NK-92 (cell line): Measurements from ENCODE around the gene MCTP1.

Experiments used
- DNase-seq: peaks from one replicate; lab custom pipeline; 2025; ENCODE audit not compliant: unreplicated experiment; lab: John Stamatoyannopoulos, UW

MCTP1 gene

DNA sequence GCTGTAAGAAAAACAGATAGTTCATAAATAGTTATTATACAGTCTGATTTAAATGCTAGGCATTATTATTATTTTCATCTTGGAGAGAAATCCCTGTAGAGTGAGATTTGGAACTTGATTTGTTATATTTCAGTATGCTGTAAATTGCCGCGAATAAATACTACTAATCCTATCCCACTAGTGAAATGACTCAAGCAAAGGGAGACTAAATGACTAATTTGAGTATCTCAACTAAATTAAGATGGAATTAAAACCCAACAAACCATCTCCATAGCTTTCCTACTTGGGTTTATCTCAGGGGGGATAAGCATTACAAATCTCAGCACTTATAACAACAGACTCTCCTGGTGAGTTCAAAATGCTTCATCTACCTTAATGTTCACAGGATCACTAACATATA, 206.0 kb downstream of the MCTP1 start:
- DNase-seq = no peak

DNA sequence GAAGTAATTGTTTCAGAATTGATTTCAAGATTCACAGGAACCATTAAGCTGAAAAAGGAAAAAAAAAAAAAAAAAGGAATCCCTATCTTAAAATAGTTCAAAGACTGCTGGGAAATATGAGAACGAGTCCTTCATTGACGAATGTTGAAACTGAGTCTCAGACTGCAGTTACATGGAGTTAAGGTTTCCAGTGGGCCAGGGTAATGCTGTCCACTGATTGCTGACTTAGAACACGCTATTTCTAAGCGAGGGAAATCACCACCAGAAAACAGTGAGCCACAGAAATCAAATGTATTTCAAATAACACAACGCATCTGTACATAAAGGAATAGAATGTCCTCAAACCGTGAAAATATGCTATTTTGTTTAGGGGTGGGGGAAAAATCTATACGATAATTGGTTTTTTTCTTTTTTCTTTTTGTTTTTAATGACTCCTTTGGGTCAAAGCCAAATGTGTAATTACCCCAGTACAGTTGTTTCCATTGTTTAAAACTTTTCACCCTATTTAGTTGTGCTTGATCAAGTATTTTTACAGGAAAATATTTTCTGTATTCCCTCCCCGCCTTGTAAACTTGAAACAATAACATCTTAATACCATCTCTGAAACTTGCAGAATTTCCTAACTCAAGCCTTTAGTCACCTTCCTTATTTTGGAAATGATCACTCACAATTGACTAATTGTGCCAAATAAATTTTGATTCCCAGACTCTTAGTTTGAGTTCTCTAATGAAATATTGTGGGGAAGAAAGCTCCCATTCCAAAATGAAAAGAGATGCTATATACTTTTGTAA, 208.3 kb downstream of the MCTP1 start:
- DNase-seq = no peak

DNA sequence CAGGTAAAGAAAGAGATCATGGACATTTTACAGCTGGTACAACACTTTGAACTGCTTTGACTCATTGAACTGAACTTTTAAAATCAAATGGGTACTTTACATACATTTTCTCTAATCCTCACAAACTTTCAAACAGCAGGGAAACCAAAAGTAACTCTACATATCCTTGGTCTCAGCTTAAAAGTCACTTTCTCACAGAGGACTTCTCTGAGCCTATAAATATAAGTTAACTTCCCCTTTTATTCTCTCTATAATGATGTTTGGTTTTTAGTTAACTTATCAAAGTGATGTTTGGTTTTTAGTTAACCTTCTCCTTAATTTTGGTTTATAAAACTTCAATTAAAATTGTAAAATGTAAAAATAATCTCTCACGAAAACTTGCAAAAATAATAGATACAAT, 209.8 kb downstream of the MCTP1 start:
- no peak for DNase-seq

DNA sequence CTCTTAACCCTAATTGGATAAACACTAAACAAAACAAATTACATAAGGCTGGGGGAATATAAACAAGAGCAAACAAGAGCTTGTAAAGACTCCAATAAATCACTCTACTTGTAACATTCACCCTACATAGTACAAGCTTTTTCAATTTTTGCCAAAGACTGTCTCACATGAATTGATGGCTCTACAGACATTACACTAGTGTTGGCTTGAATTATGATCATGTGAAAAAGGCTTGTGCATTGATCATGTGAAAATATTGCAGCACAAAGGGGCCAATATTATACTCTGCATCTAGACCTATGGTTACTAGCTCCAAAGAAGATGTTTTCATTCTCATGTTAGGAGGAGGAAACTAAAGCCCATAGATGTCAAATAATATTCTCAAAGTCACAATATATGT, 212.6 kb downstream of the MCTP1 start:
- DNase-seq = no peak

DNA sequence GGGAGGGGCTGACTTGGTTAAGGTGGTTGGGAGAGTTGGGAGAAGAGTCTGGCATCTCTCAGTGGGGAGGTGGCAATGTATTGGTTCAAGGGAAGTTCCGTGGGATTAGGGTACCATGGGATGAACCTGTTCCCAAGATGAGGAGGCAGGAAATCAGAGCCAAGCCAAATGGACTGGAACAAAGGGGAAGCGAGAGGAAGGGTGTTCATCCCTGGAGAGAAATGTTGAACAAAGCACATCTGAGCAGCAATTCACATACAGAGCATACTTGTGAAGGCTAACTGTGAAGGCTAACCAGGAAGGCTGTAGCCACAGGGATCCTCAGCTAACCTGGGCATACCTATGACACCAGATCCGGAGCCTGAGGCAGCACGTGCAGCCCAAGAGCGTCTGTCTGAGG, 214.0 kb downstream of the MCTP1 start:
- no peak for DNase-seq

DNA sequence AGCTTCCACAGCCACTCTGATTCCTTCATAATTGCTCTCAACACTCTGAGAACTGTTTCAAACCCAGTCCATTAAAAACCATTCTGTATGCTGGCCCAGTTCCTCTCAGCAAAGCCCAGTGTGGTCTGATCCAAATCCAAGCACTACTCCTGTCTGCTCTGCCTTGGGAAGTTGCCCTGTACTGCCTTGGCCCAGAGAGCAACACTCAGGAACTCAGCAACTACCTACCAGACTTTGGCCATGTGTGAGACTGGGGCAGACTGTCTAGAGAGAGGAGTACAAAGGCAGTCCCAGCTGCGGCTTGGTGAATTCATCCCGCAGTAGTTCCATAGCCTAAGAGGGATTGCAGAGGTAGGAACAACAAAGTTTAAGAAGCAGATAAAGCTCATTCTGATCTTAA, 214.4 kb downstream of the MCTP1 start:
- DNase-seq = no peak

DNA sequence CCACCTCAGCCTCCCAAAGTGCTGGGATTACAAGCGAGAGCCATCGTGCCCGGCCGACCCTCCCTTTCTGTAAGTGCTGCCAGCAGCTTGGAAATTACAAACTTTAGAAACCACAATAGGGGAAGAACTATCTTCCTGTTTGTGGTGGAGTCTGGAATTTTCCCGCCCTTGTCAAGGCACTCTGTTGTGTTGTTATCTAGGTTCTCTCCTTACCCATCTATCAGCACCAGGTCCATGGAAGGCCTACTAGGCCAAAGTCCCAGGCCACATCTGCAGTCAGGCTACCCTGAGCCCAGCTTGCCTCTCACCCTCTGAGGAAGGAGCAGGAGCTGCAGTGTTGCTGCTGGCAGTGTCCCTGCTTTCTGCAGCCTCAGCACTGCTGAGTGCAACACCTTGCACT, 214.9 kb downstream of the MCTP1 start:
- no peak for DNase-seq

DNA sequence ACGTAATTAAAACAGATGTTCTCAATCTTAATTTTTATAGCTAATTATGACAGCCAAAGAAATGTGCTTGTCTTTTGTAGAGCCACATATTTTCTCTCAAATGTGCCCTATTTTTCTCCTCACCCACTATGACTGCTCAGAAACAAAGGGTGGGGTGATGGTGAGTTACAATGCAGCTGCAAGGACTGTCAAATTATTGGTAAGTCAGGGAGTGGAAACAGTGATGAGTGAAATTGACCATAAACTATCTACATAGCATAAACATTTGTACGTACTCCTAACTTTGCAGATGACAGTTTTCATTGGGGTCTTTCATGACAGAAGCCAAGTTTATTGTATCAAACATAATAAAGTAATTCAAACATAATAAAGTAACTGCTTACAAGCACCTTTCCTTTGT, 215.9 kb downstream of the MCTP1 start:
- DNase-seq = no peak

DNA sequence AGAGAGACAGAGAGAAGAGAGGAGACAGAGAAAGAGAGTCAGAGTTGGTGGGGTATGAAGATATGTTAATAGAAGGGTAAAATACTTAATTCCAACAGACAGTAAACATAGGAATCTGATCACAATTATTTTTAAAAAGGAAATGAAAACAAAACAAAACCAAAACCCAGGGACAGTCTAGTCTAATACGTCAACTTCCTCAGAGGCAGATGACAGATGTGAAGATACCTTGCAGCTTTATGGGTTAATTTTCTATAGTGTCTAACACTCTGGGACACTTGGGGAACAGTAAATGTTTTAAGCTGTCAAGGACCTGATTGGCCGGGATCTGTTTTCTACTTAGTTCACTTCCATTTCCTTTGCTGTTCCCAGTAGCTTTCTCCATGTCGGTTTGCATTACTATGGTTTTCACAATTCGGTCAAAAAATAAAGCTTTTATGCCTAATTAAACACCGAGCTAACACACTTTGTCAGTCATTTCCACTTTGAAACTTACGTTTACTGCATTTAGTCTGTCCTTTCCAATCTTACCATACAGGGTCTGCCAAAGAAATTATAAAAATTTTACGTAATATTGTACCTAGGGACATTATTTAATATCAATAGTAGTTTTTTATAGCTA, 216.5 kb downstream of the MCTP1 start:
- no peak for DNase-seq

DNA sequence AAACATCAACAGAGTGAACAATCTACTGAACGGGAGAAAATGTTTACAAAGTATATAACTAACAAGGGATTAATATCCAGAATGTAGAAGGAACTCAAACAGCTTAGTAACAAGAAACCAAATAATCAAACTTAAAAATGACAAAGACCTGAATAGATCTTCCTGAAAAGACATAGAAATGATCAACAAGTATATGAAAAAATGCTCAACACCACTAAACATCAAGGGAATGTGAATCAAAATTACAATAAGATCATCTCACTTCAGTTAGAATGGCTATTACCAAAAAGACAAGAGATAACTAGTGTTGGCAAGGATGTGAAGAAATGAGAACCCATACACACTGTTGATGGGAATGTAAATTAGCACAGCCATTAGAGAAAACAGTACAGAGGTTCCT, 218.8 kb downstream of the MCTP1 start:
- DNase-seq = no peak

DNA sequence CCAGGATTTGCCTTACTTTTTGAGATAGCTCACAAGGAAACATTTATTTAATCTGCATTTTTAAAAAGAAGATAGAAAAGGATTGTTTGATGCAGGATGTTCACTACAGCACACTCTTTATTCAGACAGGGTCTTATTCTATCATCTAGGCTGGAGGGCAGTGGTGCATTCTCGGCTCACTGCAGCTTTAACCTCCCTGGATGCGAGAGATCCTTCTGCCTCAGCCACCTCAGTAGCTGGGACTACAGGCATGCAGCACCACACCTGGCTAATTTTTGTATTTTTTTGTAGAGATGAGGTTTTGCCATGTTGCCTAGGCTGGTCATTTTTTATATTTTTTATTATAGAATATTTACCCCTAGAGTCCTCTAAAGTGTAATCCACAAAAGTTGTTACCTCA, 221.4 kb downstream of the MCTP1 start:
- DNase-seq = no peak

DNA sequence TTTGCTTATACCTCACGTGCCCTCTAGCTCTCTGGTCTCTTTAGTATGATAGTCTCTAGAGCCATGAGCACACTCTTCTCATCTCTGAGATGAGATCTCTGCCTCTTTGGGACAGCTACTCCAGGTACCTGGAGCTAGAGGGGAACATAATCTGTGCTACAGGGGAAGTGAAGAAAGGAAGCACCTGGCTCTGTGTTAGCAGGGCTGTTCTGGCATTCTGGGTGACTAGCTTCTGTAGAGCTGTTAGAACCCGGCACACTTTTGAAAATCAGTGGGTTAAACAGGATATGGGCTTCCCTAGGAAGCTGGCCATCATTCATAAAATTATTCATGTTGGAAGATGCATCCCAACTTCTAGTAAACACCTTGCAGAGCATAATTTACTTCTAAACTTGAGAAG, 224.8 kb downstream of the MCTP1 start:
- DNase-seq = no peak

DNA sequence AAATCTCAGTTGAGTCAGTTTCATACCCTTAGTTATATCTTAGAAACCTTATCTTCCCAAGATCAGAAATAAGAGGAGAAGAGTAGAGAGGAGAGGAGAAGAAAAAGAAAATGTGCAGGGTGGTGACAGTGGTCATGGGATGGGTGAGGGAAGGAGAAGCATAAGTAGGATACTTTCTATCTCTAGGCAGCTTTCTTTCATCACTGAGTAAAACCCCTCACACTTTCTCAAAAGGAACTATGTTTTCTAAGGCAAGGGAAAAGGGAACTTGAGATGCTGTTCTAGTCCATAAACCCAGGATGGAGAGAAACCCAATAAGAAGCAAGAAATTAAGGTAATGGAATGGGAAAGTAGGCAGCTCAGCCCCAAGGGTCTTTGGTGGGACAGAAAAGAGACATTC, 225.3 kb downstream of the MCTP1 start:
- no peak for DNase-seq

DNA sequence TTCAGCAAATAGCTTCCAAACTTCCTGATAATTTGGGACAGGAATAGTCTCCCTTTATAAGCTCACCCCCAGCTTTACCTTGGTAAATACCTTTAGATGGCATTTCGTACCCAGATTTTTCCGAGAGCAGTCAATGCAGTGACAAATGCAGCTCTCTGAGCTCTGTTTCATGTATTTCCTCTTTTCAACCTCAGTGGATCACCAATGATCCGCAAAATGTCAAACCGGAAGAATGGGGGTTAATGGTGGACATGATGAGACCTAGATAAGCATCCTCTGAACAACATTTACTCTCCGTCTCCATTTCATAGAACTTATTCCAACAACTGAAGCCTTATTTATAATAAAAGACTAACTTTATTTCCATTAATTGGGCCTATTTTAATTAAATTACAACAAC, 227.3 kb downstream of the MCTP1 start:
- no peak for DNase-seq

DNA sequence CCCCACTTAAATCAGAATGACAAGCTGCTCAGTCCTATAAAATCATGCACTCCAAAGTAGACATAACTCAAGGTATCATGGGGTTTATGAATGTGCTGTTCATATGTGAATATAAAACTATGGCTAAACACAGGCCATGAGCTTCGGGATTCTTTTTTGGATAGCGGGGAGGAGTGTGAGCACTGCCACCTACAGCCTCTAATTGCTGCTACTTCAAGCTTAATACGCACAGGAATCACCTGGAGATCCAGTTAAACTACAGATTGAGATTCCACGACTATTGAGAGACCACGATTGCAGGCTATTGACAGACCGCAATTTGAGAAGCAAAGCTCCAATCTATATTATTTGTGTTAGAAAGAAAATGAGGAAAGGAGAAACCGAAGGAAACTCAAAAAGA, 231.6 kb downstream of the MCTP1 start:
- no peak for DNase-seq

DNA sequence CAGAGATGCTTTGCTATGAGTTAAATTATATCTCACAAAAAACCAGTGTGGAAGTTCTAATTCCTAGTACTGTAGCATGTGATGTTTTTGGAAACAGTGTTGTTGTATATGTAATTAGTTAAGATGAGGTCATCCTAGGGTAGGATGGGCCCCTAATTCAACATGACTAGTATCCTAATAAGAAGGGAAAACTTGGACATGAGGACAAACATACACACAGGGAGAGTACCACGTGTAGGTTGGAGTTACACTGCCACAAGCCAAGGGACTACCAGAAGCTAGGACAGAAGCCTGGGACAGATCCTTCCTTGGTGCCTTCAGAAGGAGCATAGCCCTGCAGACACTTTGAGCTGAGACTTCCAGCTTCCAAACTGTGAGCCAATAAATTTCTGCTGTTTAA, 234.2 kb downstream of the MCTP1 start:
- no peak for DNase-seq

DNA sequence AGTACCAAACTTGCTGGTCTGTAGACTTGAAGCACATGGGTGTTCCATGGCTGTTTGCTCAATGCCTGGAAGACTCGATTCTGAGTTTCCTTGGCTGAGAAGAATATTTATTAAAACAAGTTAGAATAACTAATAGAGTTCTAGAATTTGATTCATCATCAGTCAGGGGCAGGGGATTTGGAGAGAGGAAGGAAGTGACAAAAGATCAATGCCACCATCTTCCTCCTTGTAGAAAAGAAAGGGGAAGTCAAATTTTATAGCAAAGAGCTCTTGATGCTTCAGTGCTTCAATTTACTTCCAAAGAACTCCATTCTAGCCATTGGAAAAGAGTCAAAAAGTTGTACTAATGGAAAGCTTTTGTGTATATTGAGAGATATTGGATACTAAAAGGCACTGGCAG, 236.3 kb downstream of the MCTP1 start:
- DNase-seq = no peak

DNA sequence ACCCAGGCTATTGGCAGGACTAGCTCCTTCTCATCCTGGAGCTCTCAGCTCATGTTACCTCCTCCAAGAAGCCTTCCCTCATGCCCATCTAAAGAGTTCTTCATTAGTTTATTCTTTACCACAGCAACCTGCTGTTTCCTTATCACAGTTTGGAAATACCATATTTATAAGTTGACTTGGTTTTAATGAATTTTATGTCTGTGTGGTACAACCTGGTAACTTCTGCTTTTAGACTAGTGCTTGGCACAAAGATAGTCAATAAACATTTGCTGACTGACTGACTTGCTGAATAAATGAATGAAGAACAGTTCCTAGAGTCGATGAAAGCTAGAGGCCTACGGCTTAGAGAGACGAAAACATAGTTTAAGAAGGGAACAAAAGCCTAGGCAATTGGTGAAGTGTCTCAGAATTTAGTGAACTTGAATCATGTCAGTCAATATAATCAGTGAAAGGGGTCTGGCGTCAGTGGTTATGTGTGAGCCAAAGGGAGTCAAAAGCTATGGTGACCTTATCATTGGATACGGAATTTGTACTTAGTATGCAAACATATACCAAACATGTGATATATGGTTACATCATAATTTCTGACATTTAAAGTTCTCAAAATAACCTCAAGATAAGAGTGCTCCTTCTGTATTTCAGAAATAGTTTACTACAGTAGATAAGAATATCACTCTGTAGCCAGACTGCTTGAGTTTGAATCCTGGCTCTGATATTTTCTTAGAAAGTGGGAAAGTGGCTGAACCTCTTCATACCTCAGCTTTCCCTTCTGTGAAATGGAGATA, 239.5 kb downstream of the MCTP1 start:
- DNase-seq = no peak

DNA sequence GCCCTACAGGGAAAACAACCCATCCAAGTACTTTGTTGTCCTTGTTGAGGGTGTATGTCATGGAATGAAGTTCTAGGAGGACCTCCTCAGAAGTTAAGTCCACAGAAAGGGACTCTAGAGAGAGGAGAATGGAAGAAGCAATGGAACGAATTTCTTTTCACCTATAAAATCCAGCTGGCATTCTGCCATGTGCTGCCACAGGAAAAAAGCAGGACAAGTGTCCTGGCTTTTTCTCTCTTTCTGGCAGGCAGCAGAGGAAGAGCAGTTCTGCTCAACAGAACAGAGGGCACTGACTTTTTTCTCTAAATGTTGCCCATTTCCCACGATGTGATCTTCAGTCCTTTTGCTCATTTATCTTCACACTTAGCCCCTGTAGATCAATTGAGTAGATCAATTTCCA, 240.8 kb downstream of the MCTP1 start:
- DNase-seq = no peak

DNA sequence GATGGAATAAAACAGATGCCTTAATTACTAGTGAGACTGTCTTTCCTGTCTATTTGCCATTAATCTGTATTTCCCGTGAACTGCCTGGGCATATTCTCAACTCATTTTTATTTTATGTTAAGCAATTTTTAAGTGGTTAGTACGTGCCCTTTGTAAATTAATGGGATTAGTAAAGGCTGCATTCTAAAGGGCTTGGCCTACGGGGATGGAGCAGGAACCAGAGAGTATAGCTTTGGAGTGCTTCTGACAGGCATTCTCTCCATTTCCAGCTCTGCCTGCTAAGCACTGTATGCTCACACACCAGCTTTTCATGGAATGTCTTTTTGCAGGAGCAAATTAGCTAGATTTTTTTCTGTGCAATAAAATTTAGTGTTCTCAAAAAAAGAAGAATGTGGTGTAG, 241.2 kb downstream of the MCTP1 start:
- no peak for DNase-seq

DNA sequence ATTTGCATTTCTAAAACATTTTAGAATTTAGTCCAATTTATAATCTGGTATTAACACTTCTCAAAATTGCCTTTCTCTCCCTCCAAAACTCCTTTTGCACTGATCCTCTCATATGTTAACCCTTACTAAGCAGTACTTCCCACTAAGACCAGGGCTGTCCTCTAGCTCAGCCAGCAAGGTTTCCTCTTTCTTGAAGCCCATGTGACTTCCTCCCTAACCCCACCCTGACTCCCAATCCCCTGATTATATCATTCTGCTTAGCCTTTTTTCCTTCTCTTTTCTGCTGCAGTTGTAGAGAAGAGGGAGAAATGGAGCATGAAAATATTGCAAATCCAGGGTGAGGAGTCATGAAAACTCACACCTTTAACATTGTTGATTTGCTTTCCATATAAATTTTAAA, 241.7 kb downstream of the MCTP1 start:
- DNase-seq = no peak

DNA sequence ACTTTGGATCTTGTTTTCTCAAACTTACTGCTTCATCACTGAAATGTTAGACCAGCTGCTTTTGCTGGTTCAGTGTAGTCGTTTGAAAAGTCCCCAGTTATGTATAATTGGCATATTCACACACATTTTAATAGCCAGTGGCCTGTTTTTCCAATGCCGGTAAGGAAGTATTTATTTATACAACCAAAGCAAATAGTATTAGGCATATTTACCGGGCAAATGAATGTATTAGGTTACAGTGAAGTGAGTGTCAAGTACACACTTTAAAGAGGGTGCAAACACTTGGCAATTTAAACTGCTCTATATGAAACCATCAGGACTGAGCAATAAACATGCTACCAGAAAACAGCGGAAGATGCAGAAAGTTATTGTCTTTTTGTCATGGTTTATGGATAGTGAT, 242.9 kb downstream of the MCTP1 start:
- DNase-seq = no peak
